Measurements from ENCODE around the gene ABCC5. TPM values are rescaled to one million over a fixed set of nuclear protein-coding genes. Genes with fewer than 3 reads are reported as not detected.

Gene ABCC5
- total and polyA plus RNA-seq, 2 of the 8 experiments (the other 6 are each of a cell fraction or from before 2014, with no cell fraction given), result 25.3 to 40.8 TPM

- TF ChIP-seq CHD7 (IDR thresholded peaks at IDR 0.05; ENCODE audit: insufficient replicate concordance, low read length) (no peak), SAP30 (IDR thresholded peaks at IDR 0.05; ENCODE audit: insufficient read depth, insufficient replicate concordance, low read length) (no peak), RAD21 (IDR thresholded peaks at IDR 0.05 in 1 of 2, conservative IDR thresholded peaks at IDR 0.05 in 1 of 2; ENCODE audit: low read depth in 2 of 2, low read length in 2 of 2) (no peak), SP2 (IDR thresholded peaks at IDR 0.05; ENCODE audit: low read length) (no peak), TCF12 (IDR thresholded peaks at IDR 0.05; ENCODE audit: low read depth, low read length) (no peak), YY1 (IDR thresholded peaks at IDR 0.05; ENCODE audit: low read depth, low read length) (no peak), BCL11A (IDR thresholded peaks at IDR 0.05; ENCODE audit: low read depth in 2 of 2, low read length in 2 of 2) (no peak), NANOG (IDR thresholded peaks at IDR 0.05; ENCODE audit: insufficient read depth, low read depth, low read length, poor library complexity, severe bottlenecking) (no peak), CBX8 (IDR thresholded peaks at IDR 0.05; ENCODE audit: borderline replicate concordance, low read depth, low read length) (no peak)
Measured at GRCh38 chr3:183907911-183908331, 109.8 kb downstream of the ABCC5 start (continued).

All from H1 (cell line).